MG63 (cell line): ENCODE results near the gene GVQW3. TPM values are rescaled to one million over a fixed set of nuclear protein-coding genes. Genes with fewer than 3 reads are reported as not detected.

Source experiments
- total RNA-seq: library from RNA; depleted of rRNA; stranded (reverse); fragments of >200 nt; shearing (Covaris generic); gene quantifications from 2 replicates; pipeline ENCODE4 v1.2.3, GENCODE V29; 2014; ENCODE audit warnings: low replicate concordance; rRNA removed

GVQW3 gene
- total RNA-seq, 1 experiment from 2014 or later, result 1.0 TPM

Other genes starting within 250 kb of the GVQW3 start
- not detected in 2 replicates for gene WNT11, start 174.8 kb upstream of the GVQW3 start, total RNA-seq
- 53.6 and 137 TPM in 2 replicates for gene THAP12, start 191 bp upstream of the GVQW3 start, total RNA-seq
- gene EMSY, start 63.7 kb downstream of the GVQW3 start, total RNA-seq, result 4.0 and 19.9 TPM in 2 replicates